ENCODE data around the gene ZNF511. TPM values are rescaled to one million over a fixed set of nuclear protein-coding genes. Genes with fewer than 3 reads are reported as not detected.
"Not testable (repeated sequence)": the region's sequence is repeated elsewhere in the genome, so short reads cannot be mapped to it uniquely, and the experiment has no call there.

ZNF511 gene
- total RNA-seq, 2 donors from 2014 or later = 41.0 to 42.1 TPM

DNA sequence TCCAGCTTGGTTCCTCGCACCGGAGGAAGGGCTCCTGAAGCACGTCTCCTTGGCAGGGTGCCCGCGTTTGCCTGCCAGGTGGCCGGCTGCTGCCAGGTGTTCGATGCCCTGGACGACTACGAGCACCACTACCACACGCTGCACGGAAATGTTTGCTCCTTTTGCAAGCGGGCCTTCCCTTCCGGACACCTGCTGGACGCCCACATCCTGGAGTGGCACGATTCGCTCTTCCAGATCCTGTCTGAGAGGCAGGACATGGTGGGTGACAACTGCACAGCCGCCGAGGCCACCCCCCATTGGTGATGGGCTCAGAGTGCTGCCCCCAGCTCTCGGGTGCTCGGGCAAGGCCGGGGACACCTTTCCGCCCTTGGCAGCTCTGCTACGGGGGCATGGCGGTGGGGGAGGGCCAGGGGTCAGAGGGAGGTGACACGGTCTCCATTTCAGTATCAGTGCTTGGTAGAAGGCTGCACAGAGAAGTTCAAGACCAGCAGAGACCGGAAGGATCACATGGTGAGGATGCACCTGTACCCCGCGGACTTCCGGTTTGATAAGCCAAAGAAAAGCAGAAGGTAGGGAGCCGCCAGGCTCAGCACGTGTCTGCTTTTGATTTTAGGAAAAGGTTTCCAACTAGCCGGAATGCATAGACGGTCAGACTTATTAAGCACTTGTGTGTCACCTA lies 1.1 kb downstream of the ZNF511 start:
- ATAC-seq = peak; percentile 25
- DNase-seq = peak; percentile 76 to 83
- intact Hi-C loops (cut with DNase I, micrococcal nuclease) = no loop called here

DNA sequence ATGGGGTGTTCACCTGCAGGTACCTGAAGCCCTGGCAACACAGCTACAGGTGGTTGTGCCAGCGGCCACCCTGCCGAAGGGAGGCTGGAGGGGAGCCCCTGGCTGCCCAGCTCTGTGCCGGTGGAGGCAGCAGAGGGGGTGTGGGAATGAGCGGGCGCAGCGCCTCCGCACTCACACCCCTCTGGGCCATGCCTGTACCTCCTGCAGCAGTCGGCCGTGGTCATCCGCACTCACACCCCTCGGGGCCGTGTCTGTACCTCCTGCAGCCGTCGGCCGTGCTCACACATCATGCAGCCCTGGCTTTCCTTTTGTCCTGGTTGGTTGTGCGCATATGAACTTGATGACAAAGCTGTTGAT lies 1.7 kb downstream of the ZNF511 start:
- ATAC-seq (no peak), DNase-seq (no peak)
- intact Hi-C loops (cut with DNase I, micrococcal nuclease) = no loop called here

DNA sequence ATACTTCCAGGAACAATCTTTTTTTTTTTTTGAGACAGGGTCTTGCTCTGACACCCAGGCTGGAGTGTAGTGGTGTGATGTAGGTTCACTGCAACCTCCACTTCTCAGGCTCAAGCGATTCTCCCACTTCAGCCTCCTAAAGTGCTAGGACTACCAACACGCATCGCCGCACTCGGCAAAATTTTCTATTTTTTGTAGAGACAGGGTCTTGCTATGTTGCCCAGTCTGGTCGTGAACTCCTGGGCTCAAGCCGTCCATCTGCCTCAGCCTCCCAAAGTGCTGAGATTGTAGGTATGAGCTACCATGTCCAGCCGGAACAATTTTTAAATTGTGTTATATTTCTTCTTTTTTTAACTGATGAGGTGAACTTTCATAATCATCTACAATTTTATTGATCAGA lies 2.1 kb downstream of the ZNF511 start:
- DNase-seq = no peak
- intact Hi-C loops (cut with DNase I, micrococcal nuclease) = no loop called here
- no peak for ATAC-seq

DNA sequence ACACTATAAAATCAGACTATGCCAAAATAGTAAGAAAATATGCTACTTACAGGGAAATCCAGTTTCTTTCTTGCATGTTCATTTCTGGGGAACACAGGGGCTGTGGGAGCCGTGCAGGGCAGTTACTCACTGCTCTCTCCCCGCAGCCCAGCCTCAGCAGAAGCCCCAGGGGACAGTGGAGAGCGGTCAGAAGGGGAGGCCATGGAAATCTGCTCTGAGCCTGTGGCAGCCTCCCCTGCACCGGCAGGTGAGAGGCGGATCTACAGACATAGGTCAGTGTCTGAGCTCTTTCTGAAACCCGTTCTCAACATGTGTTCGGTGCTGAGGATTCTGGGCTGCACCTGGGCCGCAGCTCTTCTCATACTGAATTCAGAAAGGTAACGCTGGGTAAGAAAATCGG lies 2.9 kb downstream of the ZNF511 start:
- ATAC-seq (no peak), DNase-seq (no peak)
- intact Hi-C loops (cut with DNase I, micrococcal nuclease) = no loop called here

DNA sequence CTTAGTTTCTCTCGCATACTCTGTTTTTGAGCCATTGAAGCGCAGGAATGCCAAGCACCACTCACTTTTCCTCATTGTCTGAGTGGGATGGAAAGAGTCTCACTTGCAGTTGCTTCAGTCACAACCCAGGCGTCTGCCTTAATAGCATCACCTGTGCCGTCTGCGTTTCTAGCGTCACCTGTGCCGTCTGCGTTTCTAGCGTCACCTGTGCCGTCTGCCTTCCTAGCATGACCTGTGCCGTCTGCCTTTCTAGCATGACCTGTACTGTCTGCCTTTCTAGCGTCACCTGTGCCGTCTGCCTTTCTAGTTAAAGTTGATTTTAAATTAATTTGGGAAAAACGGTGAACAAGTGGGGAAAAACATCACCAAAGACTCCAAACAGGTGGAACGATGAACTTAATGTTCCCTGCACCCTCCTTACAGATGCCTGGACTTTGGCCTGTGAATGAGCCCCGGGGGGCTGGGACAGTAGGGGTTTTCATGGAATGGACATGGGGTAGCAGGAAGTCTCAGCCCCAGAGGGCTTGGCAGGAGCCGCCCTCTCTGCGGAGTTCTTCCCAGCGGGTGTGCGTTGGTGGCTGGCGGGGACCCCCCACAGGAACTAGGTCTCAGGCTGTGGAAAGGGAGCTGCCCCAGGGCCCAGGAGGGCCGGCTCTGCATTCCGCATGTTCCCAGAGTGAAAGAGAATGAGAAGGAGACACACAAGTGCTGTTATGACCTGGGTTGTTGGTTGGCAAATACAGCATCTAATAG lies 3.5 kb downstream of the ZNF511 start:
- DNase-seq = no peak
- intact Hi-C loops (cut with DNase I, micrococcal nuclease) = no loop called here
- no peak for ATAC-seq

DNA sequence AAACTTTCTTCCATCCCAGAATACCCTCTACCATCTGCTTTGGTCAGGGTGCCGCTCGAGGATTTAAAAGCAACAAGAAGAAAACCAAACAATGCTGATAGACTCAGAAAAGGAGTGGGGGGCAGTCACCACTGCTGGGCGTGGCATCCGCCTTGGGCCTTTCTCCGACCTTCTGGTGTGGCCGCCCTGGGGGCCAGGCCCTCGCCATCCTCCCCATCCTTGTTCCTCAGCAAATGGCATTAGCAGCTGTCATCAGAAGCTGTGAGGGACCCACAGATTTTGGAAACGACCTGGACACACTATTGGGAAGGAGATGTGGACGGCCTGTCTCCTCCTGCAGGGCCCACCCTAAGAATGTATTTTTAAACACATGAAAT lies 4.0 kb downstream of the ZNF511 start:
- intact Hi-C loops (cut with DNase I, micrococcal nuclease) = no loop called here
- DNase-seq (no peak), ATAC-seq (no peak)

DNA sequence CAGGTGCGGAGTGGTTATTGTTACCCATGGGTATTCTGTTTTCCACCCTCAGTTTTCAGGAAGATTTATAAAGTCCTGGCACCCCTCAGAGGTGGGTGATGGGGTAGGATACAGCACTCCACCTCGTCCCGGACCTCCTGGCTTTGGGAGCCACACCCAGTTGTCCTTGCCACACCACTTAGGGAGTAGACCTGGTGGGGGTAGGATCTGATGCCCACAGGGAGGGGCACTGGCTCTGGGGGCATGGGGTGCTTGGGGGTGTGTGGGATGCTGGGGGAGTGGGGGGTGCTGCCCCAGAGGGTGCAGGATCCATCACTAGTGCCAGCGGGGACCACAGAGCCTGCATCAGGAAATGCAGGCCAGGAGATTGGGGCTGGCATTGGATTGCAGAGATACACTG lies 4.5 kb downstream of the ZNF511 start:
- DNase-seq (no peak), ATAC-seq (no peak)
- intact Hi-C loops (cut with DNase I, micrococcal nuclease) = no loop called here

DNA sequence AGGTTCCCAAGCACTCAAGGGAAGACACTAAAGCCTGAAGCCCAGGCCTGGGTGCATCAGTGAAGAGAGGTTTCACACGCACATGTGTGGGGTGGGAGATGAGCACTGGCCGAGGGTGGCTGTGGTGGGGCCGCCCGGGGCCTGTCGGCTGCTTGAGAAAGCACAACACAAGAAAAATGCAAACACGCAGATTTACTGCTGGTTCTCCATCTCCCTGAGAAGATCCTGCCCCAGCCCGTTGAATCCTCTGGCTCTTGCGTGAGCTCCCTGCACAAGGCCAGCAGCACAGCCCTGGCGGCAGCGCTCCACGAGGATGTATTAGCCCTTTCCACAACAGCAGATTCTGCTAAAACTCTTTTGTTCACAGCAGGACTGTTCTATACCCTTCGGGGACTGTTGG lies 6.2 kb downstream of the ZNF511 start:
- DNase-seq = no peak
- intact Hi-C loops (cut with DNase I, micrococcal nuclease) = no loop called here
- no peak for ATAC-seq

DNA sequence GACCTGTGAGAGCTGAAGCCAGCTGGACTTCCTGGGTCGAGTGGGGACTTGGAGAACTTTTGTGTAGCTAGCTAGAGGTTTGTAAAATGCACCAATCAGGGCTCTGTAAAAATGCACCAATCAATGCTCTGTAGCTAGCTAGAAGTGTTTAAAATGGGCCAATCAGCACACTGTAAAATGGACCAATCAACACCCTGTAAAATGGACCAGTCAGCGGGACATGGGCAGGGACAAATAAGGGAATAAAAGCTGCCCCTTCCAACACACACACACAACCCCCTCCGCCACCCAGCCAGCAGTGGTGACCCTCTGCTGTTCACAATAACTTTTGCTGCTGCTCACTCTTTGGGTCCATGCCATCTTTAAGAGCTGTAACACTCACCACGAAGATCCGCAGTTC lies 7.1 kb downstream of the ZNF511 start:
- no peak for ATAC-seq
- DNase-seq = no peak
- intact Hi-C loops (cut with DNase I, micrococcal nuclease) = no loop called here

DNA sequence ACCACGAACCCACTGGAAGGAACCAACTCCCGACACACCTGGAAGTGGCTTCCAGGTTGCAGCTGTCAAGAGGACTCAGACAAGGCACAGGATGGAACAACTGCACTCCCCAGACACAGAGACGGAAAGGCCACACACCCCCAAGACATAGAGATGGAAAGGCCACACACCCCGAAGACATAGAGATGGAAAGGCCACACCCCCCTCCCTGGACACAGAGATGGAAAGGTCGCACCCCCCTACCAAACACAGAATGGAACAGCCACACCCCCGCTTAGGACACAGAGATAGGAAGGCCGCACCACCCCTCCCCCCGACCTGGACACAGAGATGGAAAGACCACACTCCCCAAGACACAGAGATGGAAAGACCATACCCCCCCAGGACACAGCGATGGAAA lies 7.6 kb downstream of the ZNF511 start:
- intact Hi-C loops (cut with DNase I, micrococcal nuclease) = no loop called here
- ATAC-seq = no peak
- DNase-seq = no peak

DNA sequence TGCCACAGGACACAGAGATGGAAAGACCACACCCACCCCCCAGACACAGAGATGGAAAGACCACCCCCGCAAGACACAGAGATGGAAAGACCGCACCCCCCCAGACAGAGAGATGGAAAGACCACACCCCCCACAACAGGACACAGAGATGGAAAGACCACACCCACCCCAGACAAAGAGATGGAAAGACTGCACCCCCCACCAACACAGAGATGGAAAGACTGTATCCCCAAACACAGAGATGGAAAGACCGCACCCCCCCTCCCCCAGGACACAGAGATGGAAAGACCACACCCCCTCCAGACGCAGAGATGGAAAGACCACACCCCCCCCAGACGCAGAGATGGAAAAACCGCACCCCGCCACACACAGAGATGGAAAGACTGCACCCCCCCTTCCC lies 8.0 kb downstream of the ZNF511 start:
- intact Hi-C loops (cut with DNase I, micrococcal nuclease) = no loop called here
- ATAC-seq (no peak), DNase-seq (no peak)

DNA sequence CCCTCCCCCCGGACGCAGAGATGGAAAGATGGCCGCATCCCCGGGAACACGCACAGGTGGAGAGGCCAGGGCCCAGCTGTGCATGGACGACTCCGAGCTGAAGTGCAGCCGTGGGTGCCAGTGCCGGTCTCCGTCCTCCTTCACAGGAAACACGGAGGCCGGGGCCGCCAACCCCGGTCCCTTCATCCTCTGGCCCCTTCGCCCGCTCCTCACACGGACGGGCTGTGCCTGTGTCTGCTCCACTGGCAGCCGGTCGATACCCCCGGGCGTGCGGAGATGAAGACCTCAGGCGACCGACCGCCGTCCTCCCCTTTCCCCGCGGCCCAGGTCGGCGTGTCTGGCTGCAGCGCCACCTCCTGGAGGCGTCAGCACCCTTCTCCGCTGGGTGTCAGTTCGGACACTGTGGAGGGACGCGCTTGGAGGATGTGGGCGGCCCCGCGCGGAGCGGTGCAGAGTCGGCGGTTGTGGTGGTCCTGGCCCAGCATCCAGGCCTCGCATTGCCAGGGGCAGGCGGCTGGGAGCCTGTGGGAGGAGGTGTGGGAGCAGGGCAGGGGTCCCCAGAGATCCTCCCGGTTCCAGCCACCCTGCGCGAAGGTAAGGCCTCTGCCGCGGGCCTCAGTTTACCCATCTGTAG lies 9.9 kb downstream of the ZNF511 start:
- peak; percentile 91 for ATAC-seq
- peak in 1 of 2 donors; percentile 77 for DNase-seq
- intact Hi-C loops (cut with DNase I, micrococcal nuclease) = no loop called here

DNA sequence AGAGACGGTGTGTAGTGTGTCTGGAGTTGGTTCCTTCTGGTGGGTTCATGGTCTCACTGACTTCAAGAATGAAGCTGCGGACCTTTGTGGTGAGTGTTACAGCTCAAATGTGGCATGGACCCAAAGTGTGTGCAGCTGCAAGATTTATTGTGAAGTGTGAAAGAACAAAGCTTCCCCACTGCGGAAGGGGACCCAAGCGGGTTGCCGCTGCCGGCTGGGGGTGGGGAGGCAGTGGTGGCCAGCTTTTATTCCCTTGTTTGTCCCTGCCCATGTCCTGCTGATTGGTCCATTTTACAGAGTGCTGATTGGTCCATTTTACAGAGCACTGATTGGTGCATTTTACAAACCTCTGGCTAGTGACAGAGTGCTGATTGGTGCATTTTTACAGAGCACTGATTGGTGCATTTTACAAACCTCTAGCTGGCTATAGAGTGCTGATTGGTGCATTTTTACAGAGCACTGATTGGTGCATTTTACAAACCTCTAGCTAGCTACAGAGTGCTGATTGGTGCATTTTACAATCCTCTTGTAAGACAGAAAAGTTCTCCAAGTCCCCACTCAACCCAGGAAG lies 12.2 kb downstream of the ZNF511 start:
- intact Hi-C loops (cut with DNase I, micrococcal nuclease); DNase-seq; ATAC-seq: not testable (repeated sequence)

DNA sequence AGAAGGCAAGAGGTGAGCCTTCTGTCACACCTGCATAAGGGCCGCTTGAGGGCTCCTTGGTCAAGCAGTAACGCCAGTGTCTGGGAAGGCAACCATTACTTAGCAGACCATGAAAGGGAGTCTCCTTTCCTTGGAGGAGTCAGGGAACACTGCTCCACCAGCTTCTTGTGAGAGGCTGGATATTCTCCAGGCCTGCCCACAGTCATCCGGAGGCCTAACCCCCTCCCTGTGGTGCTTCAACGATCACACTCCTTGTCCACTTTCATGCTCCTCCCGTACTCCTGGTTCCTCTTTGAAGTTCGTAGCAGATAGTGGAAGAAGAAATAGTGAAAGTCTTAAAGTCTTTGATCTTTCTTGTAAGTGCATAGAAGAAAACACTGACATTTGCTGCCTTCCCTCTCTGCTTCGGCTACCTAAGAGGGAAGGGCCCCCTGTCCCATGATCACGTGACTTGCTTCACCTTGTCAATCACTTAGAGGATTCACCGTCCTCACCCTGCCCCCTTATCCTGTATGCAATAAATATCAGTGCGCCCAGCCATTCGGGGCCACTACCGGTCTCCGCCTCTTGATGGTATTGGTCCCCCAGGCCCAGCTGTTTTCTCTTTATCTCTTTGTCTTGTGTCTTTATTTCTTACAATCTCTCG lies 13.5 kb downstream of the ZNF511 start:
- intact Hi-C loops (cut with DNase I, micrococcal nuclease); DNase-seq; ATAC-seq: not testable (repeated sequence)

DNA sequence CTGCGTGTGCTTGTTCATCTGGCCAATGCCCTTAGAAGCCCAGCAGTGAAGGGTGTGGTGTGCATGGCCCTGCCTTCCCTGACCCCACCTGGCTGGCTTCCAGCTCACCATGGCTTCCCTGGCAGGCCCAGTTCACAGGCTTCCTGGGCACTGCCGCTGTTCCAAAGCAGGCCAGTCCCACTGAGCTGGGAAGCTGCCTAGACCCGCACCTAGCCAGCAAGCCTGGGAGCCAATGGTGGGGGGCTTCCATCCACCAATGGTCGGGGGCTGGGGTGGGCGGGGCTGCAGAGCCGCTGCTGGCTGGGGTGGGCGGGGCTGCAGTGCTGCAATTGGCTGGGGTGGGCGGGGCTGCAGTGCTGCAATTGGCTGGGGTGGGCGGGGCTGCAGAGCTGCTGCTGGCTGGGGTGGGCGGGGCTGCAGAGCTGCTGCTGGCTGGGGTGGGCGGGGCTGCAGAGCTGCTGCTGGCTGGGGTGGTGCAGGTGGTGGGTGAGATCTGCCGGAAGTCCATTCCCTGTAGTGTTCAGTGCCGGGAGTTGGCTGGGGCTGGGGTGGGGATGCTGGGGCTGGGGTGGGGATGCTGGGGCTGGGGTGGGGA lies 15.6 kb downstream of the ZNF511 start:
- DNase-seq (peak; percentile 85 to 89), ATAC-seq (peak; percentile 87)
- intact Hi-C loops (cut with DNase I, micrococcal nuclease) = no loop called here

DNA sequence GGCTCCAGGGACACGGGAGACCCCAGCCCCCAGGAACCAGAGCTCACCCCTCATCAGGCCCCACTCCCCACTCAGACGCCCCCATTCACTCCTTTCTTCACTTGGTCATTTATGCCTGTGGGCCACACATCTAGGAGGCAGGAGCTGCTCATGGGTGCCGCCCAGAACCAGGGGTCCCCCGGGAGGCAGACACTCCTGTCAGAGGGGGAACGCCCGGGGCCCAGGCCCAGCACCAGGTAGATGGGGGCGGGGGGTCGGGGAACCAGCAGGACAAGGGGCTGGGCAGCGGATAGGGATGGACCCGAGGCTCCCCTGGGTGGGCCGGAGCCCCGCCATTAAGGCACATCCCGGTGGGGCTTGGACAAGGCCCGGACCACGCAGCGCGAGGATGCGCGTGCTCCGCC lies 16.1 kb downstream of the ZNF511 start:
- no peak for DNase-seq
- ATAC-seq = no peak
- intact Hi-C loops (cut with DNase I, micrococcal nuclease) = loop anchor here in 1 of 2 donors (5.0 kb wide), 1 partner anchor 282 kb away; no protein-coding TSS in a partner anchor

DNA sequence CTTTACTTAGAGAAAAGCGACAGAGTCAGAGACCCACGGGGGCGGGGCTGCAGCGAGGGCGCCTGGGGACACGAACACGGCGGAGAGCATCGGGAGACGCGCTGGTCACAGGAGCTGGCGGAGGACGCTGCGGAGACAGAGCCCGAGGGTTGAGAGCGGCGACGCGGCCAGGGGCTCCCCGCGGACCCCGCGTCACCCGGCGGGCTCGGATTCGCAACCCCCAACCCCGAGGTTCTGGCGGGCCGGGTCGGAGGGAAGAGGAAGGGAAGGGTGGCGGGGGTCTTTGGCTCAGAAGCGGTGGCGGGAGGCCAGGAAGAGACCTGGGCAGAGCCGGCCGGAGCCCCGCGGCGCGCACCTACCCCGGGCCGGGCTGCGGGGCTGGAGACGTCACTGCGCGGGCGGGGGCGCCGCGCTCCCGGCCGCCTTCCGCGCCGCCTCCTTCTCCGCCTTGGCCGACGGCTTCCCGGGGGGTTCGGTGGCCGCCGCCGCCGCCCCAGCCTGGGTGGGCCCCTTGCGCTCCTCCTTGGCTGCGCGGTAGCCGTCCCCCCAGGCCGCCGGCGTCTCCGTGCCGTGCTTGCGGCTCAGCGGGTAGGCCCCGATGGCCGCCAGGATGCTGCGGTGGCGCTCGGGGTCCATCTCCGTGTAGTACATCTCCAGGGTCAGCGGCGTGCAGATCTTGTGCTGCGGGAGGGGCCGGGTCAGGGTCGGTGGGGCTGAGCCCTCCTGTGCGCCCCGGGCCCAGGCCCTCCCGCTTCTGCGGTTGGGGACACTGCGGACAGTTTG lies 16.9 kb downstream of the ZNF511 start:
- intact Hi-C loops (cut with DNase I, micrococcal nuclease) = loop anchor here in 1 of 2 donors (5.0 kb wide), 1 partner anchor 282 kb away; no protein-coding TSS in a partner anchor
- DNase-seq = no peak
- no peak for ATAC-seq

DNA sequence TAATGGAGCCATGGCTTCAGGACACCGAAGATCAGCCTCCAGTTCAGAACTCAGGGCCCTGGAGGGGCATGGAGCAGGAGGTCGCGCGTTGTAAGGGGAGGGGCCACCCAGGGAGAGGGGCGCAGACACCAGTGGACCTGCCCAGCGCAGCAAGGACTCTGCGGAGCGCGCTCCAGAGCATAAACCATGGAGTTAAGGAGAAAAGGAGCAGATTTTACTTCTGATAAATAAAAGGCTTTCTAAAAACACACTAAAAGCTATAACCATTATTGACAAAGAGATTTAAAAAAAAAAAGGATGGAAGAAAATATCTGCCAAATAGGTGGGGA lies 17.5 kb downstream of the ZNF511 start:
- DNase-seq (no peak), ATAC-seq (no peak)
- intact Hi-C loops (cut with DNase I, micrococcal nuclease) = loop anchor here in 1 of 2 donors (5.0 kb wide), 1 partner anchor 281 kb away; no protein-coding TSS in a partner anchor
